Neuron (in vitro differentiated cells): ENCODE results near the gene GTF3C2.

Experiments used
- H2AFZ ChIP-seq: one replicate; pipeline ENCODE4 v1.6.1; 2013; ENCODE audit warnings: low read depth, mild to moderate bottlenecking, inconsistent platforms, low read length, moderate library complexity
- H3K27me3 ChIP-seq: one replicate; pipeline ENCODE4 v1.6.1; 2013; ENCODE audit warnings: low read length; ENCODE audit not compliant: insufficient read depth
- H3K36me3 ChIP-seq: one replicate; pipeline ENCODE4 v1.6.1; 2013; ENCODE audit warnings: low read length; ENCODE audit not compliant: insufficient read depth
- H3K4me1 ChIP-seq: one replicate; pipeline ENCODE4 v1.6.1; 2013; ENCODE audit warnings: low read length; ENCODE audit not compliant: insufficient read depth
- H3K4me3 ChIP-seq: 2 replicates; pipeline ENCODE4 v1.5.1; 2013; ENCODE audit warnings: mild to moderate bottlenecking, low read length, moderate library complexity
- H3K9me3 ChIP-seq: one replicate; pipeline ENCODE4 v1.6.1; 2013; ENCODE audit warnings: low read length

GTF3C2 gene

GRCh38 chr2:27378096-27378808 lies 21.7 kb upstream of the GTF3C2 start:
- Histone ChIP-seq H3K36me3 (peaks cover 76% of the 10 kb centered on the region), H3K4me3 (no peak overlapping the region), H2AFZ (no peak overlapping the region)

GRCh38 chr2:27377618-27378095 lies 21.1 kb upstream of the GTF3C2 start:
- no peaks in the 10 kb centered on the region for H3K9me3 ChIP-seq
- H3K27me3 ChIP-seq: no peaks in the 10 kb centered on the region
- no peak overlapping the region for H3K4me3 ChIP-seq
- H3K36me3 ChIP-seq: peaks cover 78% of the 10 kb centered on the region
- no peak overlapping the region for H2AFZ ChIP-seq
- H3K4me1 ChIP-seq: peaks cover 26% of the 10 kb centered on the region

More at GRCh38 chr2:27378096-27378808, 21.7 kb upstream of the GTF3C2 start:
- Histone ChIP-seq H3K4me1 (peaks cover 26% of the 10 kb centered on the region), H3K9me3 (no peaks in the 10 kb centered on the region), H3K27me3 (no peaks in the 10 kb centered on the region)

- H3K9me3 ChIP-seq: no peaks in the 10 kb centered on the region
- H3K36me3 ChIP-seq: peaks cover 76% of the 10 kb centered on the region
- no peak overlapping the region for H2AFZ ChIP-seq
- no peak overlapping the region for H3K4me3 ChIP-seq
- H3K27me3 ChIP-seq: no peaks in the 10 kb centered on the region
- peaks cover 29% of the 10 kb centered on the region for H3K4me1 ChIP-seq
Observed at GRCh38 chr2:27376866-27377617, 20.5 kb upstream of the GTF3C2 start.

GRCh38 chr2:27376151-27376865 lies 19.7 kb upstream of the GTF3C2 start:
- peaks cover 69% of the 10 kb centered on the region for H3K36me3 ChIP-seq
- H2AFZ ChIP-seq: no peak overlapping the region
- H3K4me1 ChIP-seq: peaks cover 29% of the 10 kb centered on the region
- H3K9me3 ChIP-seq: no peaks in the 10 kb centered on the region
- no peaks in the 10 kb centered on the region for H3K27me3 ChIP-seq
- H3K4me3 ChIP-seq: no peak overlapping the region

GRCh38 chr2:27375513-27376099 lies 19.0 kb upstream of the GTF3C2 start:
- no peaks in the 10 kb centered on the region for H3K27me3 ChIP-seq
- H2AFZ ChIP-seq: no peak overlapping the region
- peaks cover 26% of the 10 kb centered on the region for H3K4me1 ChIP-seq
- no peaks in the 10 kb centered on the region for H3K9me3 ChIP-seq
- peaks cover 66% of the 10 kb centered on the region for H3K36me3 ChIP-seq
- H3K4me3 ChIP-seq: no peak overlapping the region

GRCh38 chr2:27373567-27373966 lies 17.0 kb upstream of the GTF3C2 start:
- Histone ChIP-seq H3K4me3 (no peak overlapping the region), H3K36me3 (peaks cover 63% of the 10 kb centered on the region), H3K4me1 (peaks cover 23% of the 10 kb centered on the region), H3K27me3 (no peaks in the 10 kb centered on the region), H2AFZ (no peak overlapping the region), H3K9me3 (no peaks in the 10 kb centered on the region)

GRCh38 chr2:27372937-27373336 lies 16.4 kb upstream of the GTF3C2 start:
- H3K4me1 ChIP-seq: peaks cover 24% of the 10 kb centered on the region

GRCh38 chr2:27370816-27371620 lies 14.5 kb upstream of the GTF3C2 start:
- Histone ChIP-seq H3K4me1 (peaks cover 24% of the 10 kb centered on the region), H3K4me3 (peak overlapping the region; percentile 87), H2AFZ (peak overlapping the region; percentile 63), H3K27me3 (no peaks in the 10 kb centered on the region), H3K9me3 (no peaks in the 10 kb centered on the region), H3K36me3 (peaks cover 60% of the 10 kb centered on the region)

More at GRCh38 chr2:27372937-27373336, 16.4 kb upstream of the GTF3C2 start:
- H3K36me3 ChIP-seq: peaks cover 62% of the 10 kb centered on the region
- no peaks in the 10 kb centered on the region for H3K9me3 ChIP-seq
- H2AFZ ChIP-seq: no peak overlapping the region
- no peaks in the 10 kb centered on the region for H3K27me3 ChIP-seq
- no peak overlapping the region for H3K4me3 ChIP-seq

- Histone ChIP-seq H3K4me1 (peaks cover 24% of the 10 kb centered on the region), H3K36me3 (peaks cover 57% of the 10 kb centered on the region), H3K4me3 (peak within 1 kb of the TSS; percentile 87), H3K27me3 (no peaks in the 10 kb centered on the region), H3K9me3 (no peaks in the 10 kb centered on the region), H2AFZ (peak within 1 kb of the TSS; percentile 63)
Observed at GRCh38 chr2:27370026-27370815, 13.7 kb upstream of the GTF3C2 start, which contains the start of the genes EIF2B4 and SNX17. Gene EIF2B4, minus strand, starts transcription at chr2:27370338. Its CDS starts 24 bp downstream, at chr2:27370314. Gene SNX17, plus strand, starts transcription at chr2:27370616. Its CDS starts 128 bp downstream, at chr2:27370744.

- Histone ChIP-seq H2AFZ (peak overlapping the region; percentile 44), H3K4me3 (peak overlapping the region; percentile 87), H3K36me3 (peaks cover 53% of the 10 kb centered on the region), H3K27me3 (no peaks in the 10 kb centered on the region), H3K9me3 (no peaks in the 10 kb centered on the region), H3K4me1 (peaks cover 24% of the 10 kb centered on the region)
Observed at GRCh38 chr2:27369471-27370025, 13.0 kb upstream of the GTF3C2 start.

- Histone ChIP-seq H3K9me3 (no peaks in the 10 kb centered on the region), H2AFZ (no peak overlapping the region), H3K4me3 (no peak overlapping the region), H3K27me3 (no peaks in the 10 kb centered on the region), H3K4me1 (peaks cover 5% of the 10 kb centered on the region), H3K36me3 (peaks cover 49% of the 10 kb centered on the region)
Observed at GRCh38 chr2:27363933-27364332, 7.4 kb upstream of the GTF3C2 start.
